A673 (cell line): ENCODE results near the gene SH2D2A. TPM values are rescaled to one million over a fixed set of nuclear protein-coding genes. Genes with fewer than 3 reads are reported as not detected.

Experiments used
- BruUV-seq: library from RNA; stranded (reverse); fragments of 400-500 nt; replicated peaks from 2 replicates; lab custom pipeline; 2021; lab: Mats Ljungman, UMichigan
- CTCF ChIA-PET: fragments of 300-600 bp; sonication (Branson Sonifier 250); formaldehyde crosslinking; loops from one replicate; lab custom pipeline; 2022; ENCODE audit warnings: antibody characterized with exemption; lab: Charles Lee
- POLR2A ChIA-PET: fragments of 300-600 bp; sonication (Branson Sonifier 250); formaldehyde crosslinking; loops from one replicate; lab custom pipeline; 2022; ENCODE audit warnings: antibody characterized with exemption; ENCODE audit not compliant: low non-redundant PET; lab: Charles Lee
- DNase-seq: peaks from one replicate; pipeline ENCODE4 v3.0.0-alpha.2; 2015; ENCODE audit warnings: low spot score
- H3K27ac ChIP-seq: fragments of 200-600 bp; sonication (generic); 2 replicates; pipeline ENCODE4 v1.5.1; 2016; ENCODE audit warnings: mixed run types, low read depth, mild to moderate bottlenecking, mixed read lengths, antibody characterized with exemption, low read length; ENCODE audit not compliant: poor library complexity, severe bottlenecking
- H3K27me3 ChIP-seq: fragments of 200-600 bp; sonication (generic); replicated peaks from 2 replicates; pipeline ENCODE4 v1.6.1; 2017; ENCODE audit warnings: mixed run types, low read depth, mild to moderate bottlenecking, mixed read lengths, antibody characterized with exemption, low read length; ENCODE audit not compliant: insufficient read depth, poor library complexity
- H3K36me3 ChIP-seq: fragments of 200-600 bp; sonication (generic); 2 replicates; pipeline ENCODE4 v1.6.1; 2016; ENCODE audit warnings: mixed run types, mild to moderate bottlenecking, mixed read lengths, antibody characterized with exemption, low read length; ENCODE audit not compliant: insufficient read depth, poor library complexity, severe bottlenecking
- H3K4me1 ChIP-seq: fragments of 200-600 bp; sonication (generic); 2 replicates; pipeline ENCODE4 v1.6.1; 2017; ENCODE audit warnings: mixed run types, mild to moderate bottlenecking, mixed read lengths, antibody characterized with exemption, low read length; ENCODE audit not compliant: insufficient read depth, poor library complexity, severe bottlenecking
- H3K4me3 ChIP-seq: fragments of 200-600 bp; sonication (generic); 2 replicates; pipeline ENCODE4 v1.5.1; 2016; ENCODE audit warnings: low read depth, mixed run types, mild to moderate bottlenecking, mixed read lengths, low read length; ENCODE audit not compliant: poor library complexity, severe bottlenecking
- H3K9me3 ChIP-seq: fragments of 200-600 bp; sonication (generic); 2 replicates; pipeline ENCODE4 v1.6.1; 2016; ENCODE audit warnings: mixed run types, low read depth, mild to moderate bottlenecking, mixed read lengths, antibody characterized with exemption, low read length; ENCODE audit not compliant: poor library complexity, severe bottlenecking
- EZH2 ChIP-seq: fragments of 200-600 bp; sonication (generic); IDR thresholded peaks from 2 replicates; pipeline ENCODE4 v1.6.1; 2017; ENCODE audit warnings: borderline replicate concordance, low read depth, mild to moderate bottlenecking, mixed read lengths, antibody characterized with exemption, low read length; ENCODE audit not compliant: poor library complexity, severe bottlenecking
- intact Hi-C: fragments of 100-400 bp; cut with micrococcal nuclease; formaldehyde crosslinking; loops from one replicate; pipeline ENCODE4 v1.10.0; 2022; ENCODE audit not compliant: unreplicated experiment
- total RNA-seq: library from RNA; stranded (reverse); gene quantifications from 2 replicates; pipeline ENCODE4 v1.2.3, GENCODE V29; 2021
- TF ChIP-seq, protein P1 (sequence below): fragments of 300-800, 200-600 bp; sonication (generic); conservative IDR thresholded peaks from 2 replicates; pipeline ENCODE4 v1.5.1; 2017; ENCODE audit warnings: low read depth, mild to moderate bottlenecking, antibody characterized with exemption, low read length, moderate library complexity, mixed read lengths

The SH2D2A gene
- total RNA-seq, 1 experiment from 2014 or later = 3.5 TPM

DNA sequence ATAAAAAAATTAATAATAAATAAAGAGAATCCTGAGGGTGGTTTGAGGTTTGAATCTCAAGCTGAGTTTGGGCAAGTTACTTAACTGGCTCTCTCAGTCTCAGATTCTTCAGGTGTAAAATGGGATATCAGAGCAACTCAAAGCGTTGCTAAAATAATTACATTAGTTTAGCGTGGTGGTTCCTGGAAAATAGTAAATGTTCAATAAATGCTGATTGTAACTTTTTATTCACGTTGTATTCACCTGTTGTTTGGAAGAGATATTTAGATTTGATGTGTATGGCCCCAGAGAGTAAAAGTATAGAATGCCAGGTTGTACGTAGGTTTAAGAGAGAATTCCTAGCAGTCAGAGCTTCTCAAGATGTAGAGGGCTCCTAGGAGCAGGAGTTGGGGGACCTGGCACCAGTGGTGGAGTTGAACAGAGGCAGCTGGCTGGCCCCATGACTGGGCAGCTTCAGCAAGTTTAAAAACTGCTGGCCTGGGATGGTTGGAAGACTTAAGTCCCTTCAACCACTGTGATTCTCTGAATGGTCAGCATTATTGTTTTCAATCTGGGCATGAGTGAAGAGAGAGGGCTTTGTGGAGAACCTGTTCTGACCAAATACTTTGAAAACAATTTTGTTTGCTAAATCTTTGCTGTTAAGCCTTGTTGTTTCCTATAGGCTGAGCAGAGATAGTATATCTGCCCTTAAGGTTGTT is 26.9 kb downstream of the SH2D2A start:
- no peaks in the 10 kb centered on the region for H3K4me1 ChIP-seq
- no peak overlapping the region for H3K27ac ChIP-seq
- no peaks in the 10 kb centered on the region for H3K27me3 ChIP-seq
- H3K4me3 ChIP-seq = no peak overlapping the region
- TF ChIP-seq, protein P1, sequence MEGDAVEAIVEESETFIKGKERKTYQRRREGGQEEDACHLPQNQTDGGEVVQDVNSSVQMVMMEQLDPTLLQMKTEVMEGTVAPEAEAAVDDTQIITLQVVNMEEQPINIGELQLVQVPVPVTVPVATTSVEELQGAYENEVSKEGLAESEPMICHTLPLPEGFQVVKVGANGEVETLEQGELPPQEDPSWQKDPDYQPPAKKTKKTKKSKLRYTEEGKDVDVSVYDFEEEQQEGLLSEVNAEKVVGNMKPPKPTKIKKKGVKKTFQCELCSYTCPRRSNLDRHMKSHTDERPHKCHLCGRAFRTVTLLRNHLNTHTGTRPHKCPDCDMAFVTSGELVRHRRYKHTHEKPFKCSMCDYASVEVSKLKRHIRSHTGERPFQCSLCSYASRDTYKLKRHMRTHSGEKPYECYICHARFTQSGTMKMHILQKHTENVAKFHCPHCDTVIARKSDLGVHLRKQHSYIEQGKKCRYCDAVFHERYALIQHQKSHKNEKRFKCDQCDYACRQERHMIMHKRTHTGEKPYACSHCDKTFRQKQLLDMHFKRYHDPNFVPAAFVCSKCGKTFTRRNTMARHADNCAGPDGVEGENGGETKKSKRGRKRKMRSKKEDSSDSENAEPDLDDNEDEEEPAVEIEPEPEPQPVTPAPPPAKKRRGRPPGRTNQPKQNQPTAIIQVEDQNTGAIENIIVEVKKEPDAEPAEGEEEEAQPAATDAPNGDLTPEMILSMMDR = no peak
- TF ChIP-seq EZH2 = no peak
- TSS peak; percentile 14 for BruUV-seq
- ChIA-PET POLR2A (no interaction called here), CTCF (no interaction called here)
- DNase-seq = no peak
- H3K36me3 ChIP-seq = peaks cover 71% of the 10 kb centered on the region
- intact Hi-C loops = no loop called here
- H3K9me3 ChIP-seq = no peaks in the 10 kb centered on the region

DNA sequence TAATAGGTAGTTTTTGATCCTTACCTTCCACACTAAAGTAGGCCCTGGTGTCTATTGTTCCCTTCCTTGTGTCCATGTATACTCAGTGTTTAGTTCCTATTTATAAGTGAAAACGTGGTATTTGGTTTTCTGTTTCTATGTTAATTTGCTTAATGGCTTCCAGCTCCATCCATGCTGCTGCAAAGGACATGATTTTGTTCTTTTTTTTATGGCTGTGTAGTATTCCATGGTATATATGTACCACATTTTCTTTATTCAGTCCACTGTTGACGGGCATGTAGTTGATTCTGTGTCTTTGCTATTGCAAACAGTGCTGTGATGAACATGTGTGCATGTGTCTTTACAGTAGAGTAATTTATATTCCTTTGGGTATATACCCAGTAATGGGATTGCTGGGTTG is 28.5 kb downstream of the SH2D2A start:
- H3K27ac ChIP-seq = no peak overlapping the region
- no peaks in the 10 kb centered on the region for H3K27me3 ChIP-seq
- H3K4me3 ChIP-seq = no peak overlapping the region
- no TSS peak for BruUV-seq
- TF ChIP-seq, protein P1 = no peak
- no peak for TF ChIP-seq EZH2
- H3K36me3 ChIP-seq = peaks cover 65% of the 10 kb centered on the region
- intact Hi-C loops = no loop called here
- DNase-seq = no peak
- H3K9me3 ChIP-seq = no peaks in the 10 kb centered on the region
- CTCF ChIA-PET = interaction anchor here (0.7 kb wide), 1 partner anchor 127 kb away, joined by 4 read pairs; no protein-coding TSS in a partner anchor
- POLR2A ChIA-PET = no interaction called here
- no peaks in the 10 kb centered on the region for H3K4me1 ChIP-seq

GRCh38 chr1:156786640-156787039 is 30.0 kb downstream of the SH2D2A start:
- peaks cover 61% of the 10 kb centered on the region for H3K36me3 ChIP-seq
- ChIA-PET CTCF (no interaction called here), POLR2A (no interaction called here)
- H3K27ac ChIP-seq = no peak overlapping the region
- no peaks in the 10 kb centered on the region for H3K27me3 ChIP-seq
- H3K4me3 ChIP-seq = no peak overlapping the region
- H3K9me3 ChIP-seq = no peaks in the 10 kb centered on the region
- no peak for DNase-seq
- no TSS peak for BruUV-seq
- intact Hi-C loops = no loop called here
- no peaks in the 10 kb centered on the region for H3K4me1 ChIP-seq
- TF ChIP-seq EZH2 = no peak
- TF ChIP-seq, protein P1 = no peak
